Osteoblast (primary cell): ENCODE measurements around the gene FXYD1. TPM values are rescaled to one million over a fixed set of nuclear protein-coding genes. Genes with fewer than 3 reads are reported as not detected.

ENCODE experiments used
- DNase-seq: peaks from one replicate; pipeline ENCODE4 v3.0.0; 2011; ENCODE audit warnings: low spot score, mixed read lengths; ENCODE audit not compliant: insufficient read length; ENCODE audit errors: missing footprints
- H2AFZ ChIP-seq: 2 replicates; pipeline ENCODE4 v1.6.0; 2011; ENCODE audit warnings: mild to moderate bottlenecking, low read length
- H3K27ac ChIP-seq: 2 replicates; pipeline ENCODE4 v1.5.1; 2011; ENCODE audit warnings: mild to moderate bottlenecking, low read depth, low read length, moderate library complexity
- H3K27me3 ChIP-seq: 2 replicates; pipeline ENCODE4 v1.6.0; 2012; ENCODE audit warnings: mild to moderate bottlenecking, control low read depth, inconsistent platforms, low read length, moderate library complexity; ENCODE audit not compliant: insufficient read depth
- H3K36me3 ChIP-seq: 2 replicates; pipeline ENCODE4 v1.5.1; 2011; ENCODE audit warnings: mild to moderate bottlenecking, low read length, control low read depth, moderate library complexity; ENCODE audit not compliant: insufficient read depth
- H3K4me1 ChIP-seq: 2 replicates; pipeline ENCODE4 v1.5.1; 2011; ENCODE audit warnings: mild to moderate bottlenecking, low read length, control low read depth, moderate library complexity; ENCODE audit not compliant: insufficient read depth
- H3K4me2 ChIP-seq: 2 replicates; pipeline ENCODE4 v1.6.0; 2011; ENCODE audit warnings: mild to moderate bottlenecking, low read length; ENCODE audit not compliant: insufficient read depth
- H3K4me3 ChIP-seq: fragments of 200-600 bp; sonication (generic); 3 replicates; pipeline ENCODE4 v1.5.1; 2012; ENCODE audit warnings: mild to moderate bottlenecking, low read length, inconsistent platforms; ENCODE audit not compliant: insufficient read depth
- H3K79me2 ChIP-seq: 2 replicates; pipeline ENCODE4 v1.6.0; 2012; ENCODE audit warnings: mild to moderate bottlenecking, low read length, control low read depth, inconsistent platforms; ENCODE audit not compliant: insufficient read depth
- H3K9me3 ChIP-seq: 2 replicates; pipeline ENCODE4 v1.5.1; 2011; ENCODE audit warnings: low read depth, low read length, control low read depth
- H4K20me1 ChIP-seq: 2 replicates; pipeline ENCODE4 v1.6.0; 2012; ENCODE audit warnings: mild to moderate bottlenecking, low read length, control low read depth; ENCODE audit not compliant: insufficient read depth
- CTCF ChIP-seq: IDR thresholded peaks from 2 replicates; pipeline ENCODE4 v1.5.1; 2011; ENCODE audit warnings: mild to moderate bottlenecking, low read depth, low read length, moderate library complexity; ENCODE audit errors: extremely low read depth
- total RNA-seq: library from RNA; depleted of rRNA; stranded (reverse); fragments of >200 nt; gene quantifications from 2 replicates; pipeline ENCODE4 v1.2.3, GENCODE V29; 2012

Gene FXYD1
- not detected in 2 replicates for total RNA-seq

GRCh38 chr19:35138305-35138892 lies at the start of gene FXYD1:
Gene FXYD1 (plus strand): TSS chr19:35138824. CDS start chr19:35140080, 1,256 bp downstream.
- Histone ChIP-seq H3K27ac (peak within 1 kb of the TSS; percentile 41), H3K36me3 (no peaks in the 10 kb centered on the region), H3K4me2 (peak within 1 kb of the TSS; percentile 29), H4K20me1 (no peaks in the 10 kb centered on the region), H3K79me2 (no peaks in the 10 kb centered on the region), H3K9me3 (no peaks in the 10 kb centered on the region), H3K4me3 (peak within 1 kb of the TSS; percentile 35), H3K27me3 (peaks cover 41% of the 10 kb centered on the region), H3K4me1 (peaks cover 14% of the 10 kb centered on the region), H2AFZ (peak within 1 kb of the TSS; percentile 89)
- TF ChIP-seq CTCF, result no peak
- peak; percentile 81 for DNase-seq

- no peak for TF ChIP-seq CTCF
- no peak for DNase-seq
- Histone ChIP-seq H3K27me3 (peaks cover 3% of the 10 kb centered on the region), H3K27ac (no peak overlapping the region), H4K20me1 (no peaks in the 10 kb centered on the region), H3K79me2 (no peaks in the 10 kb centered on the region), H2AFZ (no peak overlapping the region), H3K4me3 (no peak overlapping the region), H3K9me3 (no peaks in the 10 kb centered on the region), H3K36me3 (no peaks in the 10 kb centered on the region), H3K4me1 (no peaks in the 10 kb centered on the region), H3K4me2 (no peak overlapping the region)
Observed at GRCh38 chr19:35089554-35089953, 49.1 kb upstream of the FXYD1 start.

- Histone ChIP-seq H3K79me2 (no peaks in the 10 kb centered on the region), H3K4me2 (peak overlapping the region; percentile 48), H3K4me3 (no peak overlapping the region), H3K4me1 (no peaks in the 10 kb centered on the region), H3K27me3 (peaks cover 3% of the 10 kb centered on the region), H4K20me1 (no peaks in the 10 kb centered on the region), H2AFZ (no peak overlapping the region), H3K9me3 (no peaks in the 10 kb centered on the region), H3K27ac (no peak overlapping the region), H3K36me3 (no peaks in the 10 kb centered on the region)
- DNase-seq, result no peak
- TF ChIP-seq CTCF, result no peak
Observed at GRCh38 chr19:35090160-35090505, 48.5 kb upstream of the FXYD1 start.

- peak overlapping the region; percentile 48 for H3K4me2 ChIP-seq
- no peaks in the 10 kb centered on the region for H4K20me1 ChIP-seq
- peak overlapping the region; percentile 35 for H3K4me3 ChIP-seq
- H3K9me3 ChIP-seq, result no peaks in the 10 kb centered on the region
- peak; percentile 96 for DNase-seq
- no peaks in the 10 kb centered on the region for H3K79me2 ChIP-seq
- no peaks in the 10 kb centered on the region for H3K4me1 ChIP-seq
- no peak overlapping the region for H3K27ac ChIP-seq
- H3K27me3 ChIP-seq, result peaks cover 3% of the 10 kb centered on the region
- TF ChIP-seq CTCF, result peak; percentile 62
- H2AFZ ChIP-seq, result peak overlapping the region; percentile 68
- H3K36me3 ChIP-seq, result no peaks in the 10 kb centered on the region
Observed at GRCh38 chr19:35090506-35091214, 48.0 kb upstream of the FXYD1 start.
